KMS-11 (cell line): Measurements from ENCODE around the gene CACNG5.

Experiments used
- H2AFZ ChIP-seq: fragments of 200-600 bp; sonication (generic); 2 replicates; pipeline ENCODE4 v1.6.1; 2016; ENCODE audit warnings: antibody characterized with exemption, mixed run types, low read depth
- H3K27ac ChIP-seq: fragments of 200-600 bp; sonication (generic); 2 replicates; pipeline ENCODE4 v1.6.1; 2016; ENCODE audit warnings: mild to moderate bottlenecking, mixed run types
- H3K27me3 ChIP-seq: fragments of 200-600 bp; sonication (generic); 2 replicates; pipeline ENCODE4 v1.6.1; 2017; ENCODE audit warnings: mild to moderate bottlenecking, low read depth, mixed run types, moderate library complexity; ENCODE audit not compliant: insufficient read depth
- H3K36me3 ChIP-seq: fragments of 200-600 bp; sonication (generic); 2 replicates; pipeline ENCODE4 v1.6.1; 2017; ENCODE audit warnings: mild to moderate bottlenecking, mixed run types; ENCODE audit not compliant: insufficient read depth
- H3K4me1 ChIP-seq: fragments of 200-600 bp; sonication (generic); 2 replicates; pipeline ENCODE4 v1.6.1; 2016; ENCODE audit warnings: mild to moderate bottlenecking, low read depth, mixed run types; ENCODE audit not compliant: poor library complexity, severe bottlenecking
- H3K4me2 ChIP-seq: fragments of 200-600 bp; sonication (generic); 2 replicates; pipeline ENCODE4 v1.7.0; 2016; ENCODE audit warnings: mild to moderate bottlenecking, mixed run types
- H3K4me3 ChIP-seq: fragments of 200-600 bp; sonication (generic); IDR thresholded peaks from 2 replicates; pipeline ENCODE4 v1.6.1; 2017; ENCODE audit warnings: low read depth, low read length, mixed read lengths; ENCODE audit not compliant: insufficient read depth
- H3K79me2 ChIP-seq: fragments of 200-600 bp; sonication (generic); 2 replicates; pipeline ENCODE4 v1.6.1; 2016; ENCODE audit warnings: low read depth, mixed run types; ENCODE audit not compliant: insufficient read depth
- H3K9ac ChIP-seq: fragments of 200-600 bp; sonication (generic); 2 replicates; pipeline ENCODE4 v1.6.1; 2016; ENCODE audit warnings: mild to moderate bottlenecking, mixed run types
- H4K20me1 ChIP-seq: fragments of 200-600 bp; sonication (generic); 2 replicates; pipeline ENCODE4 v1.6.1; 2016; ENCODE audit warnings: mild to moderate bottlenecking, mixed run types; ENCODE audit not compliant: insufficient read depth
- CTCF ChIP-seq: fragments of 200-600 bp; sonication (generic); conservative IDR thresholded peaks from 2 replicates; pipeline ENCODE4 v1.6.1; 2017; ENCODE audit warnings: low read depth, mild to moderate bottlenecking, antibody characterized with exemption, low read length, moderate library complexity, mixed read lengths

CACNG5 gene

GRCh38 chr17:66863820-66864219 lies 28.9 kb downstream of the CACNG5 start:
- Histone ChIP-seq H3K27me3 (no peaks in the 10 kb centered on the region), H3K27ac (no peak overlapping the region), H3K9ac (no peak overlapping the region), H3K79me2 (no peaks in the 10 kb centered on the region), H2AFZ (no peak overlapping the region), H4K20me1 (no peaks in the 10 kb centered on the region), H3K4me1 (no peaks in the 10 kb centered on the region), H3K4me2 (no peak overlapping the region), H3K36me3 (no peaks in the 10 kb centered on the region), H3K4me3 (no peak overlapping the region)
- no peak for TF ChIP-seq CTCF

DNA sequence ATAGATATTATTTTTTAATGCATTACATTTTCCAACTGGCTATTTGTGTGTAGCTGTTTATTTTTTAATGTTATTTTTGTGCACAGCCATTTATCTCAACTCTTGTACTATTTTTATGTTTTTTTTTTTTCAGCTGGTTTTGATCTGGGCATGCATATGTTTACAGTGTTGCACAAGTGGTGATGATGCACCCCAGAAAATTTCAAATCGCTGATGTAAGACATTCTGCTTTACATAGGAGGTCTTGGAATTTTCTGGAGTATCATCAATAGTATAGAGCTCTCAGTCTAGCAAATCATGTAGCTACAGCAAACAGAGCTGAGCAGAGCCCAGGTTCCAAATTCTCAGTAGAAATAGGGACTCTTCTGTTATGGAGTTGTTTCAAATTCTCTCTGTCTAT lies 30.2 kb downstream of the CACNG5 start:
- no peak overlapping the region for H3K27ac ChIP-seq
- H3K9ac ChIP-seq = no peak overlapping the region
- no peaks in the 10 kb centered on the region for H3K36me3 ChIP-seq
- H3K27me3 ChIP-seq = no peaks in the 10 kb centered on the region
- TF ChIP-seq CTCF = no peak
- no peaks in the 10 kb centered on the region for H3K4me1 ChIP-seq
- no peaks in the 10 kb centered on the region for H3K79me2 ChIP-seq
- H4K20me1 ChIP-seq = no peaks in the 10 kb centered on the region
- H3K4me2 ChIP-seq = no peak overlapping the region
- H2AFZ ChIP-seq = no peak overlapping the region
- H3K4me3 ChIP-seq = no peak overlapping the region

GRCh38 chr17:66873962-66874361 lies 39.0 kb downstream of the CACNG5 start:
- H3K79me2 ChIP-seq = no peaks in the 10 kb centered on the region
- TF ChIP-seq CTCF = no peak
- no peak overlapping the region for H2AFZ ChIP-seq
- H3K4me3 ChIP-seq = no peak overlapping the region
- no peaks in the 10 kb centered on the region for H3K27me3 ChIP-seq
- H3K36me3 ChIP-seq = no peaks in the 10 kb centered on the region
- H4K20me1 ChIP-seq = no peaks in the 10 kb centered on the region
- no peaks in the 10 kb centered on the region for H3K4me1 ChIP-seq
- H3K4me2 ChIP-seq = no peak overlapping the region
- no peak overlapping the region for H3K9ac ChIP-seq
- H3K27ac ChIP-seq = no peak overlapping the region

- Histone ChIP-seq H3K4me2 (no peak overlapping the region), H4K20me1 (no peaks in the 10 kb centered on the region), H3K4me1 (no peaks in the 10 kb centered on the region), H3K36me3 (no peaks in the 10 kb centered on the region), H2AFZ (no peak overlapping the region), H3K4me3 (no peak overlapping the region), H3K79me2 (no peaks in the 10 kb centered on the region), H3K27me3 (no peaks in the 10 kb centered on the region), H3K9ac (no peak overlapping the region), H3K27ac (no peak overlapping the region)
- no peak for TF ChIP-seq CTCF
These were observed 50.0 kb downstream of the CACNG5 start for GRCh38 chr17:66884931-66885330.

GRCh38 chr17:66885417-66885816 lies 50.5 kb downstream of the CACNG5 start:
- Histone ChIP-seq H3K79me2 (no peaks in the 10 kb centered on the region), H3K27ac (no peak overlapping the region), H3K36me3 (no peaks in the 10 kb centered on the region), H4K20me1 (no peaks in the 10 kb centered on the region), H3K4me1 (no peaks in the 10 kb centered on the region), H3K4me2 (no peak overlapping the region), H2AFZ (no peak overlapping the region), H3K9ac (no peak overlapping the region), H3K27me3 (no peaks in the 10 kb centered on the region), H3K4me3 (no peak overlapping the region)
- no peak for TF ChIP-seq CTCF
